ENCODE results near the gene UBE2D4. TPM values are rescaled to one million over a fixed set of nuclear protein-coding genes. Genes with fewer than 3 reads are reported as not detected.

Gene UBE2D4
- 10 to 100 TPM; 13.6 to 29.1 (median 17.2) TPM for total RNA-seq

DNA sequence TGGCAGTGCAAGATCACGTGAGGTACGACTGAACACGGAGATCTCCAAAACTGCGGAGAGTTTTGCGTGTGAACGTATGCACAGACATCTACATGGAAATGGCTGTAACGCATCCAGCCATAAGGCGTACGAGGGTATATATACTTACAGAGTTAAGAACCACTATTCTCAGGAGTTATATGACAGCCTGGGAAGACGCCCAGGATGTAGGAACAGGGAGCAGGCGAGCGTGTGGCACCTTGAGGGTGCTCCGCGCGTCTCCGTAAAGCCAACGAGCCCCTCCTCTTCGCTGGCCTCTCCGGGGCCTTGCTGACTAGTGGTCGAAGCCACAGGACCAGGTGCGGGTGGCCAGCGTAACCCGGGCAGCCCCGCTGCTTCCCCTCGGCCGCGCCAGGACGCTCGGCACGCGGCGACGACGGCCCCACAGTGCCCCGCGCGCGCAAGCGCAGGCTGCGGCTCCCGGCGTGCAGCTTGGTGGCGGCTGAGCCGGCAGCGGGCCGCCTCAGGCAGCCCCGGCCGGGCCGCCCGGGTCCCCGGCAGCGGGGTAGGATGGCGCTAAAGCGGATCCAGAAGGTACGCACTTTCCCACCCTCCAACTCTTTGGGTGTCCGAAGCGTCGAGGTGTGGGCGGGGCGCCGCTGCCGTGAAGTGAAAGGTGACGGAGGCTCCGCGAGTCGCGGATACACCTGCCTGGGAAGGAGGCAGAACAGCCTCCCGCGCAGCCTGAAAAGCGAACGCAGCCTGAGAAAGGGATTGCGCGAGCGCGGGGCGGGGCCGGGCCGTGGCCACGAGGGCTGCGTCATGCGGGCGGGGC, at the start of gene UBE2D4:
UBE2D4 (plus strand) TSS at position 453 of the 814 bp plus-strand sequence; CDS start at position 550, 97 bp downstream.
- Histone ChIP-seq H3K27me3 (no peaks in the 10 kb centered on the region), H3K36me3 (no peaks in the 10 kb centered on the region), H3K27ac (peak within 1 kb of the TSS; percentile 94), H3K4me1 (peaks cover 14% of the 10 kb centered on the region), H3K9me3 (no peaks in the 10 kb centered on the region), H3K4me3 (peak within 1 kb of the TSS; percentile 68)
- peak; percentile 91 to 95 for TF ChIP-seq POLR2A (IDR thresholded peaks at IDR 0.05)
- peak; percentile 47 to 95 (median 51) for TF ChIP-seq POLR2AphosphoS5 (IDR thresholded peaks at IDR 0.05)
- TF ChIP-seq EP300 (IDR thresholded peaks at IDR 0.05) = no peak
- TF ChIP-seq, protein P1, sequence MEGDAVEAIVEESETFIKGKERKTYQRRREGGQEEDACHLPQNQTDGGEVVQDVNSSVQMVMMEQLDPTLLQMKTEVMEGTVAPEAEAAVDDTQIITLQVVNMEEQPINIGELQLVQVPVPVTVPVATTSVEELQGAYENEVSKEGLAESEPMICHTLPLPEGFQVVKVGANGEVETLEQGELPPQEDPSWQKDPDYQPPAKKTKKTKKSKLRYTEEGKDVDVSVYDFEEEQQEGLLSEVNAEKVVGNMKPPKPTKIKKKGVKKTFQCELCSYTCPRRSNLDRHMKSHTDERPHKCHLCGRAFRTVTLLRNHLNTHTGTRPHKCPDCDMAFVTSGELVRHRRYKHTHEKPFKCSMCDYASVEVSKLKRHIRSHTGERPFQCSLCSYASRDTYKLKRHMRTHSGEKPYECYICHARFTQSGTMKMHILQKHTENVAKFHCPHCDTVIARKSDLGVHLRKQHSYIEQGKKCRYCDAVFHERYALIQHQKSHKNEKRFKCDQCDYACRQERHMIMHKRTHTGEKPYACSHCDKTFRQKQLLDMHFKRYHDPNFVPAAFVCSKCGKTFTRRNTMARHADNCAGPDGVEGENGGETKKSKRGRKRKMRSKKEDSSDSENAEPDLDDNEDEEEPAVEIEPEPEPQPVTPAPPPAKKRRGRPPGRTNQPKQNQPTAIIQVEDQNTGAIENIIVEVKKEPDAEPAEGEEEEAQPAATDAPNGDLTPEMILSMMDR (IDR thresholded peaks at IDR 0.05) = no peak
- DNase-seq (ENCODE audit: low spot score in 2 of 2) = peak; percentile 89 to 92
- under 1% methylated on average over 33 of the region's 82 CpGs for WGBS

DNA sequence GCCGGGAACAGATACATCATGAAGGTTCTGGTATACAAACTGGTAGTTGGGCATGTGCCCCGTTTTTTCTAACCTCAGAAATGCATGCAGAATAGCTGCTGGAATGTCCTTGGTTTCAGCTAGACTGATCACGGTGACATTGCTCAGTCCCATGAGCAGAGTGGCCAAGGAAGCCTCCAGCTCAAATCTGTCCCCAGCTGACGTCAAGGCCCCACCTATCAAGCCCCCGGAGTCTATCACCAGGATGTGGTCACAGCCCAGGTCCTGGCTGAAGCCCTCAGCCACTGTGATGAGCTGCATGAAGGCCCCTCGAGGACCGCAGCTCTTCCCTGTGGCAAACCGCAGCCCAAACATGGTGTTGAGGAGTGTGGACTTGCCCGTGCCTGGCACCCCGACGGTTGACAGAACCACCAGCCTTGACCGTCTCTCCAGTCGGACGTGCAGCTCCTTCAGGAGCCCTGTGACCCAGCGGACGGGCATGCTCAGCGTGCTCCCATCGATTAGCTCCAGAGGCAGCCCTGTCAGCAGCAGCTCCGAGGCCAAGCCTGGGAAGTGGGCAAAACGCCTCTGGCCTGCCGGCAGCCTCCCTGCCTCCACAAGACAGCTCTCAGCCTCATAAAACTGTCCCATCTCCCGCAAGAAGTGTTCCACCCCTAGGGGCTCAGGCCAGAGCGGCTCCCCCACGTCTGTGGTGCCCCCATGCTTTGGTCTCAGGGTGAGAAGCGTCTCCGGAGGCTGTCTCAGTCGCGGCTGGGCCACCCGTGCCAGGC, 49.1 kb upstream of the UBE2D4 start:
- Histone ChIP-seq H3K36me3 (peaks cover 70% of the 10 kb centered on the region), H3K27ac (no peak overlapping the region)
- WGBS = 95% methylated on average over 17 of the region's 29 CpGs

DNA sequence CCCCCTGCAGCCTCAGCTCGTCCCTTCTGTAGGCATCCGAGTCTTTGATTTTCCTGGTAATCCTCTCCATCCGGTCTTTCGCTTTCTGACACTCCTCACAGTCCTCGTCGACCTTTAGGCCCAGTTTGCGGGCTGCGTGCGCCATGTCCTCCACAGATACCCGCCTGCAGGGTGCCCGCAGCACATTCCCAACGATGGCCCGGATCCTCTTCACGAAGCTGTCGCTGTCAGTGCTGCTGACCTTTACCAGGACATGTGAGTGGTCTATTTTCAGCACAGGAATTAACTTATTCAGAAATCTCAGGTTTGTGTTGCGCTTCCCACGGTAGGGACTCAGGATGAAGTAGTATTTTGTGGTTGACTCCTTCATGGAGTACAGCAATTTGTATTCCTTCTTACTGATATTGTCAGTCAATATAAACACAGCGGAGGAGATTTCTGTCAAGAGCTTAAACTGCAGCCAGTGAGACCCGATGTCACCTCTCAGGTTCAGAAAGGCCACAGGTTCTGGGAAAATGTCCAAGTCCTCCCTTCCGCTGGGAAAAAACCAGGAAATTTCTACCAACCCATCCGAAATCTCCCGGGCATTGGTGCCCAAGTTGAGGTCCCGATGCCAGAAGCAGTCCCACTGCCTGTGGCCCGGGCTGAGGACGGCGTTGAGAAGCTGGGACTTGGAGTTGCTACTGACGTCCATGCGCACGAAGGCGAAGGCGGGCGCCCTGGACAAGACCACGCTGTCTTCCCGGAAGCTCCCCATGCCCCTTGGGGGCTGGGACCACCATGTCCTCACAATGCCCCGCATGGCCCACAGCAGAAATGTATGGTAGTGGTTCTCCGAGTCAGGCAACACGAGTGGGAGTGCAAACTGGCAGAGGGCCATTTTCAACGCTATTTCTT, 48.0 kb upstream of the UBE2D4 start:
- Histone ChIP-seq H3K36me3 (peaks cover 75% of the 10 kb centered on the region), H3K9me3 (no peaks in the 10 kb centered on the region), H3K27ac (no peak overlapping the region), H3K4me3 (no peak overlapping the region), H3K4me1 (peaks cover 9% of the 10 kb centered on the region), H3K27me3 (no peaks in the 10 kb centered on the region)
- DNase-seq (ENCODE audit: low spot score in 2 of 2) = no peak
- TF ChIP-seq EP300 (IDR thresholded peaks at IDR 0.05) (no peak), POLR2A (IDR thresholded peaks at IDR 0.05) (no peak), POLR2AphosphoS5 (IDR thresholded peaks at IDR 0.05) (no peak)
- TF ChIP-seq, protein P1 (IDR thresholded peaks at IDR 0.05) = no peak
- WGBS = 94% methylated on average over 37 of the region's 38 CpGs

More for the DNA sequence above, 49.1 kb upstream of the UBE2D4 start:
- TF ChIP-seq POLR2A (IDR thresholded peaks at IDR 0.05) (no peak), EP300 (IDR thresholded peaks at IDR 0.05) (no peak), POLR2AphosphoS5 (IDR thresholded peaks at IDR 0.05) (no peak)
- TF ChIP-seq, protein P1 (IDR thresholded peaks at IDR 0.05) = no peak
- no peak overlapping the region for H3K4me3 ChIP-seq
- no peak for DNase-seq (ENCODE audit: low spot score in 2 of 2)
- peaks cover 20% of the 10 kb centered on the region for H3K4me1 ChIP-seq
- no peaks in the 10 kb centered on the region for H3K9me3 ChIP-seq
- H3K27me3 ChIP-seq = no peaks in the 10 kb centered on the region

DNA sequence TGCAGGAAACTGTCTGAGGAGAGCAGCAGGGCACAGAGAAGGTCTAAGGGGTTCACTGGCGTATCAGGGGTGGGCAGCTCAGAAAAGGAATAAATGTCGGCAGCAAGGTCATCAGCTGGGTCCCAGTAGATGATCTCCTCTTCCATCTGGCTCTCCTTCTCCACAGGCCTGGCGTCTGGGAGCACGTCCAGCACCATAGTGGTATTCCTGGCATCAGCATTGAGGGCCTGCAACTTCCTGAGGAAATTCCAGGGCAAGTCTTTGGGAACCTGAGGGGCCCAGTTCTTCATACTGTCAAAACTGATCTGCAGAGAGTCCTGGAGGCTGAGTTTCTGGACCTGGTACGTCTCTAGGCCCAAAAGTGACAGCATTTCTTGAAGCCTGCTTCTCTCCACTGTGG, 47.4 kb upstream of the UBE2D4 start:
- DNase-seq (ENCODE audit: low spot score in 2 of 2) = no peak
- 80% methylated on average over 5 of the region's 5 CpGs for WGBS
- TF ChIP-seq, protein P1 (IDR thresholded peaks at IDR 0.05) = no peak
- Histone ChIP-seq H3K27ac (no peak overlapping the region), H3K4me1 (peaks cover 5% of the 10 kb centered on the region), H3K27me3 (no peaks in the 10 kb centered on the region), H3K9me3 (no peaks in the 10 kb centered on the region), H3K36me3 (peaks cover 77% of the 10 kb centered on the region), H3K4me3 (no peak overlapping the region)
